Measurements from ENCODE around the gene SEMA3E.

DNA sequence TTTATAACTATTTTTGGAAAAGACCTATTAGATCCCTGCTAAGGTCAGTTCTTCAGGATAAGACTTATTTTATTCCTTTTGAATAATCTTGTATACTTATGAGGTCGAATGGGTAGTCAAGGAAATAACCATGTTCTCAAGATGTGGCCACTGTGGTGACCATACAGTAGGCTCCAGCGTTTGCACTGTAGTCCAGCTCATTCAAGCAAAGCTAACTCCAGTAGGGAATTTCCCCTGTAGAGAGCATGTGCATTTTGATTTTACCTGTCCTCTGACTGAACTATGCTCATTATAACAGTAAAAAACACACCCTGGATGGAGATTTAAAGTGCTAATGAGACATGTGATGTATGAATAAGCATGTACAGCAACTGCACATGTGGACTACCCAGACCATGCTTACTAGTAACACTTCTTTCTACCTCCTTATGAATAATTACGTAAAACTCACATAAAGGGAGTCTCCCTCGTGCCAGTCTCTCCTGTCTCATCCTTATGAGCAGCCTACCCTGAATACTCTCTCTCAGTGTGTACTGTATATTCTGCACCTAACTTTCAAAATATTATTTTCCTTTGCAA lies 32.4 kb upstream of the SEMA3E start:
- TF ChIP-seq, protein P1, sequence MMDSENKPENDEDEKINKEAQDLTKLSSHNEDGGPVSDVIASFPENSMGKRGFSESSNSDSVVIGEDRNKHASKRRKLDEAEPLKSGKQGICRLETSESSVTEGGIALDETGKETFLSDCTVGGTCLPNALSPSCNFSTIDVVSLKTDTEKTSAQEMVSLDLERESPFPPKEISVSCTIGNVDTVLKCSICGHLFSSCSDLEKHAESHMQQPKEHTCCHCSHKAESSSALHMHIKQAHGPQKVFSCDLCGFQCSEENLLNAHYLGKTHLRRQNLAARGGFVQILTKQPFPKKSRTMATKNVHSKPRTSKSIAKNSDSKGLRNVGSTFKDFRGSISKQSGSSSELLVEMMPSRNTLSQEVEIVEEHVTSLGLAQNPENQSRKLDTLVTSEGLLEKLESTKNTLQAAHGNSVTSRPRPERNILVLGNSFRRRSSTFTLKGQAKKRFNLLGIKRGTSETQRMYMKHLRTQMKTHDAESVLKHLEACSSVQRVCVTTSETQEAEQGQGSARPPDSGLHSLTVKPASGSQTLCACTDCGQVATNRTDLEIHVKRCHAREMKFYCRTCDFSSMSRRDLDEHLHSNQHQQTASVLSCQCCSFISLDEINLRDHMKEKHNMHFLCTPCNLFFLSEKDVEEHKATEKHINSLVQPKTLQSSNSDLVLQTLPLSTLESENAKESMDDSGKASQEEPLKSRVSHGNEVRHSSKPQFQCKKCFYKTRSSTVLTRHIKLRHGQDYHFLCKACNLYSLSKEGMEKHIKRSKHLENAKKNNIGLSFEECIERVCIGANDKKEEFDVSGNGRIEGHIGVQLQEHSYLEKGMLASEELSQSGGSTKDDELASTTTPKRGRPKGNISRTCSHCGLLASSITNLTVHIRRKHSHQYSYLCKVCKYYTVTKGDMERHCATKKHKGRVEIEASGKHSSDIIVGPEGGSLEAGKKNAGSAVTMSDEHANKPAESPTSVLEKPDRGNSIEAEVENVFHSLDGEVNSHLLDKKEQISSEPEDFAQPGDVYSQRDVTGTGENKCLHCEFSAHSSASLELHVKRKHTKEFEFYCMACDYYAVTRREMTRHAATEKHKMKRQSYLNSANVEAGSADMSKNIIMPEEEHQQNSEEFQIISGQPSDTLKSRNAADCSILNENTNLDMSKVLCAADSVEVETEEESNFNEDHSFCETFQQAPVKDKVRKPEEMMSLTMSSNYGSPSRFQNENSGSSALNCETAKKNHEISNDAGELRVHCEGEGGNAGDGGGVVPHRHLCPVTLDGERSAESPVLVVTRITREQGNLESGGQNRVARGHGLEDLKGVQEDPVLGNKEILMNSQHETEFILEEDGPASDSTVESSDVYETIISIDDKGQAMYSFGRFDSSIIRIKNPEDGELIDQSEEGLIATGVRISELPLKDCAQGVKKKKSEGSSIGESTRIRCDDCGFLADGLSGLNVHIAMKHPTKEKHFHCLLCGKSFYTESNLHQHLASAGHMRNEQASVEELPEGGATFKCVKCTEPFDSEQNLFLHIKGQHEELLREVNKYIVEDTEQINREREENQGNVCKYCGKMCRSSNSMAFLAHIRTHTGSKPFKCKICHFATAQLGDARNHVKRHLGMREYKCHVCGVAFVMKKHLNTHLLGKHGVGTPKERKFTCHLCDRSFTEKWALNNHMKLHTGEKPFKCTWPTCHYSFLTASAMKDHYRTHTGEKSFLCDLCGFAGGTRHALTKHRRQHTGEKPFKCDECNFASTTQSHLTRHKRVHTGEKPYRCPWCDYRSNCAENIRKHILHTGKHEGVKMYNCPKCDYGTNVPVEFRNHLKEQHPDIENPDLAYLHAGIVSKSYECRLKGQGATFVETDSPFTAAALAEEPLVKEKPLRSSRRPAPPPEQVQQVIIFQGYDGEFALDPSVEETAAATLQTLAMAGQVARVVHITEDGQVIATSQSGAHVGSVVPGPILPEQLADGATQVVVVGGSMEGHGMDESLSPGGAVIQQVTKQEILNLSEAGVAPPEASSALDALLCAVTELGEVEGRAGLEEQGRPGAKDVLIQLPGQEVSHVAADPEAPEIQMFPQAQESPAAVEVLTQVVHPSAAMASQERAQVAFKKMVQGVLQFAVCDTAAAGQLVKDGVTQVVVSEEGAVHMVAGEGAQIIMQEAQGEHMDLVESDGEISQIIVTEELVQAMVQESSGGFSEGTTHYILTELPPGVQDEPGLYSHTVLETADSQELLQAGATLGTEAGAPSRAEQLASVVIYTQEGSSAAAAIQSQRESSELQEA (IDR thresholded peaks at IDR 0.05; ENCODE audit: low read depth), result no peak
- TF ChIP-seq NUFIP1 (IDR thresholded peaks at IDR 0.05; ENCODE audit: partially characterized antibody), result no peak
- TF ChIP-seq, protein P2, sequence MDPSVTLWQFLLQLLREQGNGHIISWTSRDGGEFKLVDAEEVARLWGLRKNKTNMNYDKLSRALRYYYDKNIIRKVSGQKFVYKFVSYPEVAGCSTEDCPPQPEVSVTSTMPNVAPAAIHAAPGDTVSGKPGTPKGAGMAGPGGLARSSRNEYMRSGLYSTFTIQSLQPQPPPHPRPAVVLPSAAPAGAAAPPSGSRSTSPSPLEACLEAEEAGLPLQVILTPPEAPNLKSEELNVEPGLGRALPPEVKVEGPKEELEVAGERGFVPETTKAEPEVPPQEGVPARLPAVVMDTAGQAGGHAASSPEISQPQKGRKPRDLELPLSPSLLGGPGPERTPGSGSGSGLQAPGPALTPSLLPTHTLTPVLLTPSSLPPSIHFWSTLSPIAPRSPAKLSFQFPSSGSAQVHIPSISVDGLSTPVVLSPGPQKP (CRISPR knock-in tag; IDR thresholded peaks at IDR 0.05), result no peak
- TF ChIP-seq, protein P3, sequence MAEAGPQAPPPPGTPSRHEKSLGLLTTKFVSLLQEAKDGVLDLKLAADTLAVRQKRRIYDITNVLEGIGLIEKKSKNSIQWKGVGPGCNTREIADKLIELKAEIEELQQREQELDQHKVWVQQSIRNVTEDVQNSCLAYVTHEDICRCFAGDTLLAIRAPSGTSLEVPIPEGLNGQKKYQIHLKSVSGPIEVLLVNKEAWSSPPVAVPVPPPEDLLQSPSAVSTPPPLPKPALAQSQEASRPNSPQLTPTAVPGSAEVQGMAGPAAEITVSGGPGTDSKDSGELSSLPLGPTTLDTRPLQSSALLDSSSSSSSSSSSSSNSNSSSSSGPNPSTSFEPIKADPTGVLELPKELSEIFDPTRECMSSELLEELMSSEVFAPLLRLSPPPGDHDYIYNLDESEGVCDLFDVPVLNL (CRISPR knock-in tag; IDR thresholded peaks at IDR 0.05; ENCODE audit: low read depth), result no peak
- TF ChIP-seq, protein P4, sequence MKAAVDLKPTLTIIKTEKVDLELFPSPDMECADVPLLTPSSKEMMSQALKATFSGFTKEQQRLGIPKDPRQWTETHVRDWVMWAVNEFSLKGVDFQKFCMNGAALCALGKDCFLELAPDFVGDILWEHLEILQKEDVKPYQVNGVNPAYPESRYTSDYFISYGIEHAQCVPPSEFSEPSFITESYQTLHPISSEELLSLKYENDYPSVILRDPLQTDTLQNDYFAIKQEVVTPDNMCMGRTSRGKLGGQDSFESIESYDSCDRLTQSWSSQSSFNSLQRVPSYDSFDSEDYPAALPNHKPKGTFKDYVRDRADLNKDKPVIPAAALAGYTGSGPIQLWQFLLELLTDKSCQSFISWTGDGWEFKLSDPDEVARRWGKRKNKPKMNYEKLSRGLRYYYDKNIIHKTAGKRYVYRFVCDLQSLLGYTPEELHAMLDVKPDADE (conservative IDR thresholded peaks at IDR 0.05; ENCODE audit: control insufficient read depth, low read depth, low read length), result no peak
- TF ChIP-seq, protein P5, sequence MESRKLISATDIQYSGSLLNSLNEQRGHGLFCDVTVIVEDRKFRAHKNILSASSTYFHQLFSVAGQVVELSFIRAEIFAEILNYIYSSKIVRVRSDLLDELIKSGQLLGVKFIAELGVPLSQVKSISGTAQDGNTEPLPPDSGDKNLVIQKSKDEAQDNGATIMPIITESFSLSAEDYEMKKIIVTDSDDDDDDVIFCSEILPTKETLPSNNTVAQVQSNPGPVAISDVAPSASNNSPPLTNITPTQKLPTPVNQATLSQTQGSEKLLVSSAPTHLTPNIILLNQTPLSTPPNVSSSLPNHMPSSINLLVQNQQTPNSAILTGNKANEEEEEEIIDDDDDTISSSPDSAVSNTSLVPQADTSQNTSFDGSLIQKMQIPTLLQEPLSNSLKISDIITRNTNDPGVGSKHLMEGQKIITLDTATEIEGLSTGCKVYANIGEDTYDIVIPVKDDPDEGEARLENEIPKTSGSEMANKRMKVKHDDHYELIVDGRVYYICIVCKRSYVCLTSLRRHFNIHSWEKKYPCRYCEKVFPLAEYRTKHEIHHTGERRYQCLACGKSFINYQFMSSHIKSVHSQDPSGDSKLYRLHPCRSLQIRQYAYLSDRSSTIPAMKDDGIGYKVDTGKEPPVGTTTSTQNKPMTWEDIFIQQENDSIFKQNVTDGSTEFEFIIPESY (CRISPR knock-in tag; IDR thresholded peaks at IDR 0.05), result no peak
- TF ChIP-seq NR3C1 (CRISPR knock-in tag; IDR thresholded peaks at IDR 0.05), result no peak
- TF ChIP-seq TRIM24 (IDR thresholded peaks at IDR 0.05), result no peak
- TF ChIP-seq, protein P6, sequence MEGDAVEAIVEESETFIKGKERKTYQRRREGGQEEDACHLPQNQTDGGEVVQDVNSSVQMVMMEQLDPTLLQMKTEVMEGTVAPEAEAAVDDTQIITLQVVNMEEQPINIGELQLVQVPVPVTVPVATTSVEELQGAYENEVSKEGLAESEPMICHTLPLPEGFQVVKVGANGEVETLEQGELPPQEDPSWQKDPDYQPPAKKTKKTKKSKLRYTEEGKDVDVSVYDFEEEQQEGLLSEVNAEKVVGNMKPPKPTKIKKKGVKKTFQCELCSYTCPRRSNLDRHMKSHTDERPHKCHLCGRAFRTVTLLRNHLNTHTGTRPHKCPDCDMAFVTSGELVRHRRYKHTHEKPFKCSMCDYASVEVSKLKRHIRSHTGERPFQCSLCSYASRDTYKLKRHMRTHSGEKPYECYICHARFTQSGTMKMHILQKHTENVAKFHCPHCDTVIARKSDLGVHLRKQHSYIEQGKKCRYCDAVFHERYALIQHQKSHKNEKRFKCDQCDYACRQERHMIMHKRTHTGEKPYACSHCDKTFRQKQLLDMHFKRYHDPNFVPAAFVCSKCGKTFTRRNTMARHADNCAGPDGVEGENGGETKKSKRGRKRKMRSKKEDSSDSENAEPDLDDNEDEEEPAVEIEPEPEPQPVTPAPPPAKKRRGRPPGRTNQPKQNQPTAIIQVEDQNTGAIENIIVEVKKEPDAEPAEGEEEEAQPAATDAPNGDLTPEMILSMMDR (IDR thresholded peaks at IDR 0.05 in 2 of 3, conservative IDR thresholded peaks at IDR 0.05 in 1 of 3; ENCODE audit: insufficient read depth in 2 of 3, low read depth in 1 of 3, low read length in 3 of 3), result no peak
- TF ChIP-seq, protein P7, sequence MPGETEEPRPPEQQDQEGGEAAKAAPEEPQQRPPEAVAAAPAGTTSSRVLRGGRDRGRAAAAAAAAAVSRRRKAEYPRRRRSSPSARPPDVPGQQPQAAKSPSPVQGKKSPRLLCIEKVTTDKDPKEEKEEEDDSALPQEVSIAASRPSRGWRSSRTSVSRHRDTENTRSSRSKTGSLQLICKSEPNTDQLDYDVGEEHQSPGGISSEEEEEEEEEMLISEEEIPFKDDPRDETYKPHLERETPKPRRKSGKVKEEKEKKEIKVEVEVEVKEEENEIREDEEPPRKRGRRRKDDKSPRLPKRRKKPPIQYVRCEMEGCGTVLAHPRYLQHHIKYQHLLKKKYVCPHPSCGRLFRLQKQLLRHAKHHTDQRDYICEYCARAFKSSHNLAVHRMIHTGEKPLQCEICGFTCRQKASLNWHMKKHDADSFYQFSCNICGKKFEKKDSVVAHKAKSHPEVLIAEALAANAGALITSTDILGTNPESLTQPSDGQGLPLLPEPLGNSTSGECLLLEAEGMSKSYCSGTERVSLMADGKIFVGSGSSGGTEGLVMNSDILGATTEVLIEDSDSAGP (CRISPR knock-in tag; IDR thresholded peaks at IDR 0.05), result no peak
